Dendritic cell treated with granulocyte-macrophage colony-stimulating factor and Interleukin-4, amounts not matched to agents 40 ng/mL and 50 ng/mL, for 4 days (primary cell): ENCODE results near the gene OR7C2.

Experiments used
- H3K27ac Mint-ChIP-seq: one replicate; pipeline ENCODE4 v1.8.0; 2022; ENCODE audit warnings: mild to moderate bottlenecking, mixed read lengths
- H3K27me3 Mint-ChIP-seq: one replicate; pipeline ENCODE4 v1.8.0; 2022; ENCODE audit warnings: mild to moderate bottlenecking, mixed read lengths
- H3K36me3 Mint-ChIP-seq: one replicate; pipeline ENCODE4 v1.8.0; 2022; ENCODE audit warnings: low read depth, mixed read lengths
- H3K4me1 Mint-ChIP-seq: one replicate; pipeline ENCODE4 v1.8.0; 2022; ENCODE audit warnings: low read depth, mixed read lengths
- H3K4me3 Mint-ChIP-seq: one replicate; pipeline ENCODE4 v1.8.0; 2022; ENCODE audit warnings: mild to moderate bottlenecking, moderate library complexity, mixed read lengths
- H3K9me3 Mint-ChIP-seq: one replicate; pipeline ENCODE4 v1.8.0; 2022; ENCODE audit warnings: mixed read lengths
- intact Hi-C: fragments of 100-400 bp; cut with micrococcal nuclease; formaldehyde crosslinking; loops from one replicate; pipeline ENCODE4 v1.15.0; 2022

OR7C2 gene

GRCh38 chr19:14959263-14959662 is 18.0 kb downstream of the OR7C2 start:
- H3K36me3 Mint-ChIP-seq, result no peaks in the 10 kb centered on the region
- H3K27ac Mint-ChIP-seq, result no peak overlapping the region

GRCh38 chr19:14961956-14962685 is 20.8 kb downstream of the OR7C2 start:
- Mint-ChIP-seq H3K27me3 (no peaks in the 10 kb centered on the region), H3K4me3 (no peak overlapping the region), H3K36me3 (no peaks in the 10 kb centered on the region), H3K27ac (no peak overlapping the region), H3K9me3 (no peaks in the 10 kb centered on the region), H3K4me1 (no peaks in the 10 kb centered on the region)
- intact Hi-C loops, result no loop called here

More at GRCh38 chr19:14959263-14959662, 18.0 kb downstream of the OR7C2 start:
- H3K4me3 Mint-ChIP-seq, result no peak overlapping the region
- no peaks in the 10 kb centered on the region for H3K9me3 Mint-ChIP-seq
- H3K27me3 Mint-ChIP-seq, result no peaks in the 10 kb centered on the region
- intact Hi-C loops, result no loop called here
- H3K4me1 Mint-ChIP-seq, result no peaks in the 10 kb centered on the region

- intact Hi-C loops, result no loop called here
These were observed 27.0 kb downstream of the OR7C2 start for GRCh38 chr19:14968247-14968646.

GRCh38 chr19:14971474-14971873 is 30.2 kb downstream of the OR7C2 start:
- Mint-ChIP-seq H3K36me3 (no peaks in the 10 kb centered on the region), H3K27ac (no peak overlapping the region), H3K4me3 (no peak overlapping the region), H3K9me3 (no peaks in the 10 kb centered on the region), H3K4me1 (no peaks in the 10 kb centered on the region), H3K27me3 (peaks cover 9% of the 10 kb centered on the region)
- intact Hi-C loops, result no loop called here

More at GRCh38 chr19:14968247-14968646, 27.0 kb downstream of the OR7C2 start:
- Mint-ChIP-seq H3K4me3 (no peak overlapping the region), H3K27me3 (no peaks in the 10 kb centered on the region), H3K4me1 (no peaks in the 10 kb centered on the region), H3K36me3 (no peaks in the 10 kb centered on the region), H3K27ac (no peak overlapping the region), H3K9me3 (no peaks in the 10 kb centered on the region)

GRCh38 chr19:14972676-14973075 is 31.4 kb downstream of the OR7C2 start:
- H3K4me3 Mint-ChIP-seq, result no peak overlapping the region

GRCh38 chr19:14974488-14974887 is 33.2 kb downstream of the OR7C2 start:
- peaks cover 33% of the 10 kb centered on the region for H3K27me3 Mint-ChIP-seq
- intact Hi-C loops, result no loop called here

More at GRCh38 chr19:14972676-14973075, 31.4 kb downstream of the OR7C2 start:
- intact Hi-C loops, result no loop called here
- Mint-ChIP-seq H3K4me1 (no peaks in the 10 kb centered on the region), H3K27me3 (peaks cover 19% of the 10 kb centered on the region), H3K9me3 (no peaks in the 10 kb centered on the region), H3K27ac (no peak overlapping the region), H3K36me3 (no peaks in the 10 kb centered on the region)

GRCh38 chr19:14977128-14977527 is 35.8 kb downstream of the OR7C2 start:
- Mint-ChIP-seq H3K4me1 (no peaks in the 10 kb centered on the region), H3K27me3 (peaks cover 54% of the 10 kb centered on the region), H3K4me3 (no peak overlapping the region), H3K27ac (no peak overlapping the region), H3K9me3 (no peaks in the 10 kb centered on the region), H3K36me3 (no peaks in the 10 kb centered on the region)
- intact Hi-C loops, result no loop called here

More at GRCh38 chr19:14974488-14974887, 33.2 kb downstream of the OR7C2 start:
- H3K4me3 Mint-ChIP-seq, result no peak overlapping the region
- H3K4me1 Mint-ChIP-seq, result no peaks in the 10 kb centered on the region
- H3K9me3 Mint-ChIP-seq, result no peaks in the 10 kb centered on the region
- H3K27ac Mint-ChIP-seq, result no peak overlapping the region
- H3K36me3 Mint-ChIP-seq, result no peaks in the 10 kb centered on the region

GRCh38 chr19:14978161-14978776 is 37.0 kb downstream of the OR7C2 start:
- no peaks in the 10 kb centered on the region for H3K36me3 Mint-ChIP-seq
- no peak overlapping the region for H3K4me3 Mint-ChIP-seq
- intact Hi-C loops, result no loop called here
- H3K4me1 Mint-ChIP-seq, result no peaks in the 10 kb centered on the region
- H3K27ac Mint-ChIP-seq, result no peak overlapping the region
- no peaks in the 10 kb centered on the region for H3K9me3 Mint-ChIP-seq
- H3K27me3 Mint-ChIP-seq, result peaks cover 56% of the 10 kb centered on the region

GRCh38 chr19:14979476-14980255 is 38.4 kb downstream of the OR7C2 start, which contains the start of gene SLC1A6:
Gene SLC1A6, minus strand, starts transcription at chr19:14979864. Its CDS starts 6,954 bp downstream, at chr19:14972910.
- H3K9me3 Mint-ChIP-seq, result no peaks in the 10 kb centered on the region
- no peak within 1 kb of the TSS for H3K4me3 Mint-ChIP-seq
- no peaks in the 10 kb centered on the region for H3K4me1 Mint-ChIP-seq
- H3K36me3 Mint-ChIP-seq, result no peaks in the 10 kb centered on the region
- H3K27me3 Mint-ChIP-seq, result peaks cover 54% of the 10 kb centered on the region
- no peak within 1 kb of the TSS for H3K27ac Mint-ChIP-seq
- intact Hi-C loops, result no loop called here

GRCh38 chr19:14985133-14985532 is 43.8 kb downstream of the OR7C2 start:
- peaks cover 25% of the 10 kb centered on the region for H3K27me3 Mint-ChIP-seq
- intact Hi-C loops, result no loop called here
- H3K27ac Mint-ChIP-seq, result no peak overlapping the region
- H3K9me3 Mint-ChIP-seq, result no peaks in the 10 kb centered on the region
- H3K4me3 Mint-ChIP-seq, result no peak overlapping the region
- H3K4me1 Mint-ChIP-seq, result no peaks in the 10 kb centered on the region
- no peaks in the 10 kb centered on the region for H3K36me3 Mint-ChIP-seq
